ENCODE results near the gene NOL4L.

The NOL4L gene

DNA sequence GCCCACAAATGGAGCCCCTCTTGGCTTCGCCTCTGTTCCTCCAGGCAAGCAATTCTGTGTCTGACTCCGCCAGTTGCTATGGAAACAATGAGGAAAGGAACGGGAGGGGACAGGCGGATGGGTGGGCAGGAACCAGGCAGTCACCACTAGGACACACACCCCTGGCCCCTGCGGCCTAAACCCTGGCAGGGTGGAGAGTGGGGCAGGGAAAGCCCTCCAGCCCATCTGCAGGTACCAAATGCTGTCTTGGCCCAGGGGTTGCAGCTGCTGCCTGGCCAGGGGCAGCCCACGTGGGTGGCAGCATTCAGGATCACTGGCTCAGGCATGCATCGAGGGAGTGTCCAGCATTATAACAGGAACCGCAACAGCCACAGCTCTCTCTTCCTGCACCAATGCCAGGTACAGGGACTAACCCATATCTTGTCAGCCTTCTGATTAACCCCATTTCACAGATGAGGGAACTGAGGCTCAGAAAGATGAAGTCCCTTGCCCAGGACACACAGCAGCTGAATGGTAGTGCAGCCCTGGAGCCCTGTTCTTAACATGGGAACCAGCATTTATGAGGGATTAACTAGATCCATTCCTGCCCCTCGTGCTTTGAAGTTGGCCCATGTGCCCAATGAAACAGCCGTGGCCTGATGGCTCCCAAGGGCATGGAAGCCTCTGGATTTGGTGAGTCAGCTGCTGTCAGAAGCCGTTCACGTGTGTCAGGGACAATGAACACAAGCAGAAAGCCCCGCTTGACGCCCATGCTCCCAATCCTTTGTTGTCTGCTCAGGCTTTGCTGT lies 66.3 kb downstream of the NOL4L start:
- DNase-seq (ENCODE audit: low read depth, low spot score) = no peak
- no peaks in the 10 kb centered on the region for H3K36me3 ChIP-seq (ENCODE audit: insufficient read depth, low read length)
- no peak overlapping the region for H3K27ac ChIP-seq
- no peak overlapping the region for H3K4me3 ChIP-seq
- no peaks in the 10 kb centered on the region for H3K9me3 ChIP-seq (ENCODE audit: low read depth, low read length)
- TF ChIP-seq POLR2AphosphoS5 (IDR thresholded peaks at IDR 0.05; ENCODE audit: borderline replicate concordance, low read depth, low read length) (no peak), FOXP2 (optimal IDR thresholded peaks at IDR 0.05; ENCODE audit: control extremely low read depth, extremely low read length, insufficient read depth) (no peak), EZH2 (IDR thresholded peaks at IDR 0.05) (no peak)
- no peak overlapping the region for H3K9ac ChIP-seq (ENCODE audit: insufficient read length)

DNA sequence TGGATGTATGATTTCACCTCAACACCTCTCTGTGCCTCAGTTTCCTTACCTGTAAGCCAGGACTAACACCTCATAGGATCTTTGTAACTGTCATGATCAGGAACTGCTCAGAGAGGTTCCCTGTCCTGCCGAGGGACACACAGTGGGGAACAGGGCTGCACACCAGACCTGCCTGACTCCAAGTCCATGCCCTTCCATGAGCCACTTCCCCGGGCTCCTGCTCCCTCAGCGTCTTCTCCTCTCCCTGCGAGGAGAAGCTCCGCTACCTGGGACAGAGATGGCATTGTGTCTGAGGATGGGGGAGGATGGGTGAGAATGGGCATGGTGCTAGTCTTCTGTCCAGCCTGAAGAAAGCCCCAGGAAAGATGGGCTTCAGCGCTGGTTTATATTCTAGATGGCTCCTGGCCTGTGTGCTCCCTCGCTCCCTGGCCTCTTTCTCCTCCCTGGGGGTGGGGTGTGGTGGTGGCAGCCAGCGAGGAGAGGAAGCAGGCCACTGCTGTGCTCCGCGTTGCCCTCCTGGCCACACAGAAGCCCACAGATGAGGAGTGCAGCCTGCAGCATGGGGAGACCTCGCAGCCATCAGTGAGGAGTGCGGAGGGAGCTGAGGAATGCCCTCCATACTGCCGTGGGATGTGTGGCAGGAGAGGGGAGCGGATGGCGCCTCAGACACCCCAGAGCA lies 67.1 kb downstream of the NOL4L start:
- Histone ChIP-seq H3K27ac (no peak overlapping the region), H3K36me3 (ENCODE audit: insufficient read depth, low read length) (no peaks in the 10 kb centered on the region), H3K9me3 (ENCODE audit: low read depth, low read length) (no peaks in the 10 kb centered on the region), H3K4me3 (no peak overlapping the region), H3K9ac (ENCODE audit: insufficient read length) (no peak overlapping the region)
- no peak for DNase-seq (ENCODE audit: low read depth, low spot score)
- TF ChIP-seq EZH2 (IDR thresholded peaks at IDR 0.05) (no peak), POLR2AphosphoS5 (IDR thresholded peaks at IDR 0.05; ENCODE audit: borderline replicate concordance, low read depth, low read length) (no peak), FOXP2 (optimal IDR thresholded peaks at IDR 0.05; ENCODE audit: control extremely low read depth, extremely low read length, insufficient read depth) (no peak)

DNA sequence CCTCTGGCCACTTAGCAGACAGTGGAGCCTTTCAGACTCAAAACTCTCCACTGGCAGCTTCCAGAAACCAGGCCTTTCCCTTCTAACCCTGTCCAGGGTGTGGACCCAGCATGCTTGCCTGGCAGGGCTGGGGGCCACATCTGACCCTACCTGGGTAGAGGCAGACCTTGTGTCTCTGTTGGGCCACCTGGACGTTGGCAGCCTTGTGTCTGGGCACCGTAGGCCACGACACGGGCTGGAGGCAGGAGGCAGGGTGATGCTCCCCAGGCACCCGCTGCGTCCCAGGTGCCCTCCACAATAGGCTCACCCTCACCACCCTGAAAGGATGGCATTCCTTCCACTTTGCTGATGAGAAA lies 67.6 kb downstream of the NOL4L start:
- Histone ChIP-seq H3K9ac (ENCODE audit: insufficient read length) (no peak overlapping the region), H3K9me3 (ENCODE audit: low read depth, low read length) (no peaks in the 10 kb centered on the region), H3K27ac (no peak overlapping the region), H3K36me3 (ENCODE audit: insufficient read depth, low read length) (no peaks in the 10 kb centered on the region), H3K4me3 (no peak overlapping the region)
- TF ChIP-seq EZH2 (IDR thresholded peaks at IDR 0.05) (no peak), FOXP2 (optimal IDR thresholded peaks at IDR 0.05; ENCODE audit: control extremely low read depth, extremely low read length, insufficient read depth) (no peak), POLR2AphosphoS5 (IDR thresholded peaks at IDR 0.05; ENCODE audit: borderline replicate concordance, low read depth, low read length) (no peak)
- DNase-seq (ENCODE audit: low read depth, low spot score) = no peak

DNA sequence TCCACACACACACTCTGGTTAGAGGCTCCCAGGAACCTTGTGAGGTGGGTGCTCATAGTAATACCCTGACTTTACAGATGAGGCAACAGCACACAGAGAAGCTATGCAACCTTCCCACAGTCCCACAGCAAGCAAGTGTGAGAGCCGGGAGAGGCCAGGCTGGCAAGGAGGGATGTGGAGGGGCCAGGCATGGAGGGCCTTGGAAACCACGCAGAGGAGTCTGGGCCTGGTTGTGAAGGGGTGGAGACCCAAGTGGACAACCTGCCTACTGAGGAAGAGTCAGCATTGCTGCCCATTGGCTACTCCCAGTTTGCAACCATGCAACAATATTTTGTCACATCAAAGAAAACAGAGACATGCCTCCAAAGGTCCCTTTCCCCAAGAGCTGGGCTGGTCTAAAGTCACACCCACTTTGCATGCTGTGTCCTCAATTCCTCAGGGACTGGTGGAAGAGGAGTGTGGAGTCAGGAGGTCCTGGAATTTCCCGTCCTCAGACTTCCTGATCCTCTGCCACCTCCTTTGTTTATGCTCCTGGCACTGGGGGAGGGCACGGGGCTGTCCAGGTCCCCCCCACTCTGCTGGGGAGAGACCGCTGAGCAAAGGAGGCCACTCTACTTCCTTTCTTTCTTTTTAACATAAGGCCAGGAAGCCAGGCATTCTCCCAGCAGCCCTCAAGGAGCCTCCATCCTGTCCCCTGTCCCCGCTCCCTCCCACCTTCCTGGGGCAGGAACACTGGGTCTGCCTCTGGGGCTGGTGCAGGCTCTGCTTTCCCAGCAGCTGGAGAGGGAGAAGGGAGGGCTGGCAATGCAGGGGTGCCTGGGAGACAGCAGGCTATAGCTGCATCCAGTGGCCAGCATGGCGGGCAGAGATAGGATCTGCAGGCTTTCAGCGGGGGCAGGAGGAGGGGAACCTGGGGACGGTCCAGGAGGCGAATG lies 68.3 kb downstream of the NOL4L start:
- Histone ChIP-seq H3K4me3 (no peak overlapping the region), H3K9ac (ENCODE audit: insufficient read length) (no peak overlapping the region), H3K27ac (no peak overlapping the region), H3K36me3 (ENCODE audit: insufficient read depth, low read length) (no peaks in the 10 kb centered on the region), H3K9me3 (ENCODE audit: low read depth, low read length) (no peaks in the 10 kb centered on the region)
- no peak for TF ChIP-seq EZH2 (IDR thresholded peaks at IDR 0.05)
- TF ChIP-seq FOXP2 (optimal IDR thresholded peaks at IDR 0.05; ENCODE audit: control extremely low read depth, extremely low read length, insufficient read depth) = no peak
- TF ChIP-seq POLR2AphosphoS5 (IDR thresholded peaks at IDR 0.05; ENCODE audit: borderline replicate concordance, low read depth, low read length) = no peak
- DNase-seq (ENCODE audit: low read depth, low spot score) = no peak

DNA sequence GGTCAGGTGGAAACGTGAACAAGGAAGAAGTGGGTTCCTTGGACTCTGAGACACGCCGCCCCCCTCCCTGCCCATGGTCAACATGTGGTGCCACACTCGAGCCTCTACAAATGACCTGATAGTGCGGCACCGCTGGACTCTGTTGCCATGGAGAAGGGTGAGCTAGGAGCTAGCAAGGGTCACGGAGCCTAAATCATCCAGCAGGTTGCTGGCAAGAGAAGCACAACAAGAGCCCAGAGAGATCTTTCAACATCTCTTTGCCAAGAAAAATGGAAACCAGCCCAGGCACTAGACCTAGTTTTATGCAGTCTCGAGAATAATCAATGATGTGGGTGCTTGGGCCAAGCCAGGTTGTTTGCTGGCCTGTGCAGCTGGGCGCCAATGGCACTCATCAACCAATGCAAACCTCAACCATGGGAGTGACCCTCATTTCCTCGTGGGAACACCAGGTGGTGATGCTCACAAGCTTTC lies 69.5 kb downstream of the NOL4L start:
- H3K9ac ChIP-seq (ENCODE audit: insufficient read length) = no peak overlapping the region
- no peak overlapping the region for H3K4me3 ChIP-seq
- no peak for DNase-seq (ENCODE audit: low read depth, low spot score)
- TF ChIP-seq FOXP2 (optimal IDR thresholded peaks at IDR 0.05; ENCODE audit: control extremely low read depth, extremely low read length, insufficient read depth) (no peak), POLR2AphosphoS5 (IDR thresholded peaks at IDR 0.05; ENCODE audit: borderline replicate concordance, low read depth, low read length) (no peak), EZH2 (IDR thresholded peaks at IDR 0.05) (no peak)
- no peaks in the 10 kb centered on the region for H3K36me3 ChIP-seq (ENCODE audit: insufficient read depth, low read length)
- H3K27ac ChIP-seq = no peak overlapping the region
- H3K9me3 ChIP-seq (ENCODE audit: low read depth, low read length) = no peaks in the 10 kb centered on the region

DNA sequence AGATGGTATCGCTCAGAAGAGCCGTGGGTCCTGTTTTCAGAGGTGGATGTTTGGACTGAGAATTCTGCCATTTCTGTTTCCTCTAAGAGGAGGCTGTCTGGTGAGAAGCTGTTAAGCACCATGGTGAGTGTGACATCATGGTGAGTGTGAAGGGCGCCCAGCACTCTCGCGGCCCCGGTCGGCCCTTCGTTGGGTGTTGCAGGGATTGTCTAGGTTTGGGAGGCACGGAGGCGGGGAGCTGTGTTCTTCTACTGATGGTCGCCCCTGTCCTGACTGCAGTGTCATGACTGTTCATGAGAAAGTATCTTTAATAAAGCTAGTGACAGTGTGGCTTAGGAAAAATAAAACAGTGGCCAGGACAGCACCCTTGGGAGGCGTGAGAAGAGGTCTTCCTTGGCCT lies 70.4 kb downstream of the NOL4L start:
- TF ChIP-seq POLR2AphosphoS5 (IDR thresholded peaks at IDR 0.05; ENCODE audit: borderline replicate concordance, low read depth, low read length) (no peak), EZH2 (IDR thresholded peaks at IDR 0.05) (no peak), FOXP2 (optimal IDR thresholded peaks at IDR 0.05; ENCODE audit: control extremely low read depth, extremely low read length, insufficient read depth) (no peak)
- Histone ChIP-seq H3K27ac (no peak overlapping the region), H3K36me3 (ENCODE audit: insufficient read depth, low read length) (no peaks in the 10 kb centered on the region), H3K9me3 (ENCODE audit: low read depth, low read length) (no peaks in the 10 kb centered on the region), H3K9ac (ENCODE audit: insufficient read length) (no peak overlapping the region), H3K4me3 (no peak overlapping the region)
- DNase-seq (ENCODE audit: low read depth, low spot score) = no peak

DNA sequence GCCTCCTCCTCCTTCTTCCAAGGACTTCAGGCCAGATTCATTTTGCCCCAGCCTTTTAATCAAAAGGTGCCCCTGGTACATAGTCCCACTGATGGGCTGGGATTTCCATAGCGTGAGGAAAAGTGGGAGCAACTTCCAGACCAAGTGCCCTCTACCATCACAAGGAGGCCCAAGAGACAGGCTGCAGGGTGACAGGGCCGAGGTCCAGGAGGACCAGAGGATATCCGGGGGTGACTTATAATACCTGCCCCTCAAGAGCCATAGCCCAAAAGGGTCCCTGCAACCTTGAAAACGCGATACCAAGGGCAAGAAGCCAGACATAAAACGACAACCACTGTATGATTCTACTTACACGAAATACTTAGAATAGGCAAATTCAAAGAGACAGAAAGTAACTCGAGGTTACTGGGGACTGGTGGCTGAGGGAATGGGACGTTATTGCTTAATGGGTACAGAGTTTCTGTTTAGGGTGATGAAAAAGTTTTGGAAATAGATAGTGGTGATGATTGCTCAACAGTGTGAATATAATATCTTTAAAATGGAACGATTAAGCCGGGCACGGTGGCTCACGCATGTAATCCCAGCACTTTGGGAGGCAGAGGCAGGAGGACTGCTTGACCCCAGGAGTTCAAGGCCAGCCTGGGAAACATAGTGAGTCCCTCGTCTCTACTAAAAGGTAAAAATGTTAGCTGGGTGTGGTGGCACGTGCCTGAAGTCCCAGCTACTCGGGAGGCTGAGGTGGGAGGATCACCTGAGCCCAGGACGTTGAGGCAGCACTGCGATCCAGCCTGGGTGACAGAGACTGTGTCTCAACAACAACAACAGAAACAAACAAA lies 71.9 kb downstream of the NOL4L start:
- Histone ChIP-seq H3K36me3 (ENCODE audit: insufficient read depth, low read length) (no peaks in the 10 kb centered on the region), H3K4me3 (no peak overlapping the region), H3K9me3 (ENCODE audit: low read depth, low read length) (no peaks in the 10 kb centered on the region), H3K27ac (no peak overlapping the region), H3K9ac (ENCODE audit: insufficient read length) (no peak overlapping the region)
- TF ChIP-seq EZH2 (IDR thresholded peaks at IDR 0.05) (no peak), POLR2AphosphoS5 (IDR thresholded peaks at IDR 0.05; ENCODE audit: borderline replicate concordance, low read depth, low read length) (no peak), FOXP2 (optimal IDR thresholded peaks at IDR 0.05; ENCODE audit: control extremely low read depth, extremely low read length, insufficient read depth) (no peak)
- DNase-seq (ENCODE audit: low read depth, low spot score) = no peak
